HepG2 (cell line): ENCODE data around the gene MEGF6. TPM values are rescaled to one million over a fixed set of nuclear protein-coding genes. Genes with fewer than 3 reads are reported as not detected.

Experiments used
- ATAC-seq: fragments of 200-7000 bp; cut with Tn5 transposase; 3 replicates; pipeline ENCODE4 v1.9.1; 2020; ENCODE audit warnings: mild to moderate bottlenecking, moderate library complexity
- BruUV-seq: library from RNA; stranded (reverse); fragments of 400-500 nt; replicated peaks from 2 replicates; lab custom pipeline; 2021; lab: Mats Ljungman, UMichigan
- CTCF ChIA-PET: fragments of 300-600 bp; formaldehyde crosslinking; extraction: SDS; loops from one replicate; lab custom pipeline; 2021; ENCODE audit warnings: low total read pairs, inconsistent platforms, low intra/inter-chr PET ratio; lab: Yijun Ruan, JAX
- POLR2A ChIA-PET: fragments of 350-600 bp; sonication (Branson Sonifier 250); formaldehyde crosslinking; loops from one replicate; lab custom pipeline; 2020; ENCODE audit warnings: antibody characterized with exemption, inconsistent platforms; lab: Yijun Ruan, JAX
- DNase-seq: peaks from one replicate; pipeline ENCODE4 v3.0.0-alpha.2; 2015; ENCODE audit warnings: low spot score
- FAIRE-seq: peaks from 3 replicates; lab custom pipeline; 2011; peaks lifted over from hg19 to GRCh38; lab: Jason Lieb, UNC
- H2AFZ ChIP-seq: one replicate; pipeline ENCODE4 v1.6.1; 2011; ENCODE audit warnings: low read length, inconsistent platforms
- H3K27ac ChIP-seq: fragments of 300-600 bp; 3 replicates; pipeline ENCODE4 v1.8.0; 2011; ENCODE audit warnings: mixed run types, mild to moderate bottlenecking, mixed read lengths, low read length, inconsistent platforms; ENCODE audit not compliant: insufficient read depth; ENCODE audit errors: extremely low read length
- H3K27me3 ChIP-seq, 2 experiments: fragments of 200-600 bp in 1 of 2; 2 replicates in 1 of 2; 3 replicates in 1 of 2; pipeline versions ENCODE4 v1.6.0 to v1.8.0; 2011; ENCODE audit warnings: low read length in 2 of 2, mild to moderate bottlenecking in 2 of 2, moderate library complexity in 2 of 2, inconsistent platforms in 1 of 2; ENCODE audit not compliant: insufficient read depth in 2 of 2, control insufficient read depth in 1 of 2
- H3K36me3 ChIP-seq, 2 experiments: fragments of 200-600 bp in 1 of 2; replicated peaks in 1 of 2; 2 replicates in 1 of 2; 3 replicates in 1 of 2; pipeline versions ENCODE4 v1.5.1 to v1.8.0; 2011; ENCODE audit warnings: low read length in 2 of 2, inconsistent platforms in 1 of 2; ENCODE audit not compliant: insufficient read depth in 2 of 2, control insufficient read depth in 1 of 2
- H3K4me1 ChIP-seq: 2 replicates; pipeline ENCODE4 v1.5.1; 2012; ENCODE audit warnings: low read length, inconsistent platforms; ENCODE audit not compliant: insufficient read depth
- H3K4me2 ChIP-seq: 2 replicates; pipeline ENCODE4 v1.6.0; 2011; ENCODE audit warnings: low read depth, low read length, inconsistent platforms
- H3K4me3 ChIP-seq, 3 experiments: fragments of 200-600 bp in 1 of 3; sonication (generic), shearing (Covaris generic) in 1 of 3; replicated peaks in 1 of 3; 2 replicates each; pipeline ENCODE4 v1.5.1; 2011 to 2016; ENCODE audit warnings: low read length in 3 of 3, inconsistent platforms in 2 of 3, low read depth in 2 of 3, mild to moderate bottlenecking in 2 of 3, control low read depth in 1 of 3, mixed read lengths in 1 of 3; ENCODE audit not compliant: insufficient read depth in 1 of 3
- H3K79me2 ChIP-seq: one replicate; pipeline ENCODE4 v1.6.1; 2011; ENCODE audit warnings: low read length, inconsistent platforms; ENCODE audit not compliant: insufficient read depth
- H3K9ac ChIP-seq: 2 replicates; pipeline ENCODE4 v1.6.0; 2011; ENCODE audit warnings: mild to moderate bottlenecking, low read depth, low read length, inconsistent platforms; ENCODE audit not compliant: insufficient read depth
- H3K9me3 ChIP-seq: 2 replicates; pipeline ENCODE4 v1.5.1; 2012; ENCODE audit warnings: mild to moderate bottlenecking, low read length
- H4K20me1 ChIP-seq: 2 replicates; pipeline ENCODE4 v1.6.0; 2011; ENCODE audit warnings: inconsistent platforms, mild to moderate bottlenecking, low read length, moderate library complexity; ENCODE audit not compliant: insufficient read depth
- AGO2 ChIP-seq: fragments of 200-400 bp; formaldehyde crosslinking; optimal IDR thresholded peaks from 2 replicates; pipeline ENCODE3; 2017; ENCODE audit warnings: mild to moderate bottlenecking, low read depth, low read length, moderate library complexity
- ZMAT5 ChIP-seq: sonication (generic); formaldehyde crosslinking; IDR thresholded peaks from 2 replicates; pipeline ENCODE4 v1.5.0; 2020; ENCODE audit warnings: mild to moderate bottlenecking, low read depth, missing genetic modification reagents, borderline replicate concordance
- ZNF781 ChIP-seq: sonication (generic); formaldehyde crosslinking; IDR thresholded peaks from 2 replicates; pipeline ENCODE4 v1.5.1; 2020; ENCODE audit warnings: borderline replicate concordance, mild to moderate bottlenecking, missing genetic modification reagents; ENCODE audit errors: not compliant biosample characterization
- ZNF878 ChIP-seq: sonication (generic); formaldehyde crosslinking; IDR thresholded peaks from 2 replicates; pipeline ENCODE4 v1.8.1; 2023; ENCODE audit warnings: mild to moderate bottlenecking, missing genetic modification reagents, moderate library complexity
- WGBS: methylation state at CpG from one replicate; pipeline ENCODE4 v1.1.6; 2017; ENCODE audit warnings: low lambda C conversion rate; 5-methylcytosine and 5-hydroxymethylcytosine counted together
- in situ Hi-C: cut with HindIII; loops from 2 replicates; pipeline ENCODE4 v1.10.0; 2017; ENCODE audit warnings: low pct_unique_long_range_greater_than_20kb; ENCODE audit not compliant: extremely low pct_ligation_motif_present
- intact Hi-C: fragments of 100-400 bp; cut with micrococcal nuclease; formaldehyde crosslinking; loops from one replicate; pipeline ENCODE4 v1.10.0; 2022; ENCODE audit not compliant: unreplicated experiment
- polyA plus RNA-seq, 8 experiments: library from polyadenylated mRNA; depleted of rRNA in 3 of 8; stranded (reverse) in 7 of 8; unstranded in 1 of 8; fragments of >200 nt; fragmentation: Illumina TruSeq in 4 of 8; extraction: Trizol in 4 of 8; gene quantifications; 2 replicates each; pipeline versions ENCODE4 v1.2.1 to v1.2.3, GENCODE V29; 2011 to 2016; ENCODE audit warnings: low read depth in 4 of 8, missing spikeins in 1 of 8, mixed read lengths in 1 of 8; ENCODE audit not compliant: insufficient read depth in 1 of 8
- total RNA-seq, 5 experiments: library from RNA; depleted of rRNA; stranded (reverse); fragments of >200 nt; fragmentation: Illumina TruSeq; extraction: Trizol; gene quantifications; 2 replicates each; pipeline ENCODE4 v1.2.3, GENCODE V29; 2016; ENCODE audit warnings: low read depth in 1 of 5

The MEGF6 gene
- total and polyA plus RNA-seq, 2 of the 13 experiments (the other 11 are each of a cell fraction or from before 2014, with no cell fraction given), result 1.9 TPM

GRCh38 chr1:3495776-3496745 is 115.2 kb downstream of the MEGF6 start (continued):
- TF ChIP-seq ZMAT5 (CRISPR knock-in tag), result no peak
- no peak for TF ChIP-seq ZNF878 (CRISPR knock-in tag)

GRCh38 chr1:3494321-3495308 is 116.7 kb downstream of the MEGF6 start:
- Histone ChIP-seq H3K9me3 (no peaks in the 10 kb centered on the region), H3K27ac (no peak overlapping the region), H3K36me3 (no peaks in the 10 kb centered on the region), H3K4me3 (no peak overlapping the region), H3K4me1 (no peaks in the 10 kb centered on the region), H4K20me1 (no peaks in the 10 kb centered on the region), H3K4me2 (no peak overlapping the region), H3K9ac (no peak overlapping the region), H2AFZ (no peak overlapping the region), H3K27me3 (peaks cover 12 to 48% of the 10 kb centered on the region in 2 experiments; a peak in 4 of 5 replicates), H3K79me2 (no peaks in the 10 kb centered on the region)
- intact Hi-C loops (loop anchor here (5.0 kb wide), 1 partner anchor 123 kb away; no protein-coding TSS in a partner anchor), in situ Hi-C loops (no loop called here)
- 40% methylated on average over 1 of the region's 34 CpGs for whole genome bisulfite sequencing
- no TSS peak for BruUV-seq
- ChIA-PET POLR2A (no interaction called here), CTCF (no interaction called here)
- DNase-seq (no peak), ATAC-seq (no peak), FAIRE-seq (no peak)
- TF ChIP-seq ZNF781 (CRISPR knock-in tag) (no peak), AGO2 (peak; percentile 53)
